GM19452 (cell line): Measurements from ENCODE around the gene ENPP7.

ENCODE experiments used
- ATAC-seq: cut with Tn5 transposase; IDR thresholded peaks from one replicate; pipeline ENCODE4 v1.9.1; 2021; ENCODE audit not compliant: unreplicated experiment

ENPP7 gene

GRCh38 chr17:79776376-79777119 lies 45.8 kb downstream of the ENPP7 start:
- no peak for ATAC-seq

GRCh38 chr17:79777120-79777893 lies 46.6 kb downstream of the ENPP7 start:
- ATAC-seq, result no peak

GRCh38 chr17:79777894-79778503 lies 47.3 kb downstream of the ENPP7 start, which contains the start of gene CBX2:
Gene CBX2 (plus strand): TSS chr17:79778148. CDS start chr17:79778236, 88 bp downstream.
- ATAC-seq, result peak; percentile 59

GRCh38 chr17:79778504-79779083 lies 47.9 kb downstream of the ENPP7 start:
- ATAC-seq, result no peak

- no peak for ATAC-seq
Observed at GRCh38 chr17:79779084-79779529, 48.4 kb downstream of the ENPP7 start.

GRCh38 chr17:79779661-79780365 lies 49.1 kb downstream of the ENPP7 start:
- ATAC-seq, result no peak

- ATAC-seq, result no peak
Observed at GRCh38 chr17:79781012-79781650, 50.4 kb downstream of the ENPP7 start.

GRCh38 chr17:79781736-79782575 lies 51.2 kb downstream of the ENPP7 start:
- ATAC-seq, result no peak

- ATAC-seq, result no peak
Observed at GRCh38 chr17:79783891-79784290, 53.1 kb downstream of the ENPP7 start.

- ATAC-seq, result no peak
Observed at GRCh38 chr17:79784353-79785016, 53.7 kb downstream of the ENPP7 start.

- ATAC-seq, result no peak
Observed at GRCh38 chr17:79785017-79785899, 54.5 kb downstream of the ENPP7 start.

- ATAC-seq, result no peak
Observed at GRCh38 chr17:79785900-79786810, 55.4 kb downstream of the ENPP7 start.

GRCh38 chr17:79786930-79787643 lies 56.3 kb downstream of the ENPP7 start:
- no peak for ATAC-seq

- ATAC-seq, result no peak
Observed at GRCh38 chr17:79788455-79788854, 57.7 kb downstream of the ENPP7 start.

- ATAC-seq, result no peak
Observed at GRCh38 chr17:79788989-79789942, 58.5 kb downstream of the ENPP7 start.
